ENCODE data around the gene MYO1D.

DNA sequence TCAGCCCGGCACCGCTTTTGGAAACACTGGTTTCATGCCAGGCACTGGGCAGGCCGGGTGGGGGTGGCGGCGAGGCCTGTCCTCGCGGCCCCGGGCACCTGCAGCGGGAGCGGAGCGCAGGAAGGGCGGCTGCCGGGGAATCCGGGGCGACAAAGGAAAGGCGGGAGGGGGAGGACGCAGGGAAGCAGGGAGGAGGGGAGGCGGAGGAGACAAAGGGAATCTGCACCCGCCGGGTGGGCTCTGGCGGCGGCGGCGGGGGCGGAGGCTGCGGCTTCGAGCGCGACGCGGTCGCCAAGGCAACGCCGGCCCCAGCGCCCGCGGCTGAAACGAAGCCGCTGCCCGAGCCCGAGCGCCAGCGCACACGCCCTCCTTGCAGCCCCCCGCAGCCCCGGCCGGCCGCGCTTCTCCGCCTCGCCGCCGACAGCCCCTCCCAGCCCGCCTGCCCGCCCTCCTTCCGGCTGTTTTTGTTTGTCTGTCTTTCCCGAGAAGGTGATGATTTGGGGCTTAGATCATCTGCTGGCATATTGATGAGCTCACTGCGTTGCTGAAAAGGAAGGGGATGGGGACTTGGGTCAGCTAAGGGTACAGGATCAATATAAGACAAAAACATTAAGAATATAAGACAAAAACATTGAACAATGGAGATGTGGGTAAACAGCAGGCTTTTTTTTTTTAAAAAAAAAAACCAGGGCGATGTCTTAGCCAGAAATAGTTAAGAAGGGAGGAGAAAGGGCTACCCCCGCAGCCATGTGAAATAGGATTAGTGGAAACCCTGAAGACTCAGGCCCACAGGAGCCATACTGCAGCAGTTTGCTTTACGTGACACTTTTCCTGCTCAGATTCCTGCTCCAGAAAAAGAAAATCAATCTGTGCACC is 357.5 kb downstream of the MYO1D start:
- TF ChIP-seq EZH2 (IDR thresholded peaks at IDR 0.05; ENCODE audit: low read depth), result no peak
- TF ChIP-seq, protein P1, sequence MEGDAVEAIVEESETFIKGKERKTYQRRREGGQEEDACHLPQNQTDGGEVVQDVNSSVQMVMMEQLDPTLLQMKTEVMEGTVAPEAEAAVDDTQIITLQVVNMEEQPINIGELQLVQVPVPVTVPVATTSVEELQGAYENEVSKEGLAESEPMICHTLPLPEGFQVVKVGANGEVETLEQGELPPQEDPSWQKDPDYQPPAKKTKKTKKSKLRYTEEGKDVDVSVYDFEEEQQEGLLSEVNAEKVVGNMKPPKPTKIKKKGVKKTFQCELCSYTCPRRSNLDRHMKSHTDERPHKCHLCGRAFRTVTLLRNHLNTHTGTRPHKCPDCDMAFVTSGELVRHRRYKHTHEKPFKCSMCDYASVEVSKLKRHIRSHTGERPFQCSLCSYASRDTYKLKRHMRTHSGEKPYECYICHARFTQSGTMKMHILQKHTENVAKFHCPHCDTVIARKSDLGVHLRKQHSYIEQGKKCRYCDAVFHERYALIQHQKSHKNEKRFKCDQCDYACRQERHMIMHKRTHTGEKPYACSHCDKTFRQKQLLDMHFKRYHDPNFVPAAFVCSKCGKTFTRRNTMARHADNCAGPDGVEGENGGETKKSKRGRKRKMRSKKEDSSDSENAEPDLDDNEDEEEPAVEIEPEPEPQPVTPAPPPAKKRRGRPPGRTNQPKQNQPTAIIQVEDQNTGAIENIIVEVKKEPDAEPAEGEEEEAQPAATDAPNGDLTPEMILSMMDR (conservative IDR thresholded peaks at IDR 0.05), result no peak
